H1 (cell line): ENCODE measurements around the gene BLMH. TPM values are rescaled to one million over a fixed set of nuclear protein-coding genes. Genes with fewer than 3 reads are reported as not detected.

Experiments used
- CTCF ChIA-PET: fragments of 300-600 bp; sonication (Branson Sonifier 250); formaldehyde crosslinking; loops from one replicate; lab custom pipeline; 2021; ENCODE audit not compliant: partially characterized antibody; lab: Charles Lee
- POLR2A ChIA-PET: fragments of 300-600 bp; sonication (Branson Sonifier 250); formaldehyde crosslinking; loops from one replicate; lab custom pipeline; 2021; ENCODE audit warnings: inconsistent platforms; ENCODE audit not compliant: partially characterized antibody; lab: Charles Lee
- DNase-seq, 2 experiments: peaks; one replicate each; pipeline versions ENCODE4 v3.0.0 to v3.0.0-alpha.2; 2010 to 2022; ENCODE audit warnings: low spot score in 2 of 2, low read depth in 1 of 2, mixed read lengths in 1 of 2
- FAIRE-seq: peaks from 2 replicates; lab custom pipeline; 2011; peaks lifted over from hg19 to GRCh38; lab: Jason Lieb, UNC
- H2AFZ ChIP-seq: 2 replicates; pipeline ENCODE4 v1.8.1; 2012; ENCODE audit warnings: low read length, inconsistent platforms
- H2AK5ac ChIP-seq: 2 replicates; pipeline ENCODE4 v1.6.1; 2013; ENCODE audit warnings: low read depth, low read length
- H2BK120ac ChIP-seq: replicated peaks from 2 replicates; pipeline ENCODE3; 2013; ENCODE audit warnings: low read depth, low read length, inconsistent platforms
- H2BK12ac ChIP-seq: 2 replicates; pipeline ENCODE4 v1.6.1; 2013; ENCODE audit warnings: low read depth, low read length
- H2BK15ac ChIP-seq: 2 replicates; pipeline ENCODE4 v1.6.1; 2013; ENCODE audit warnings: low read length
- H2BK20ac ChIP-seq: 2 replicates; pipeline ENCODE4 v1.6.1; 2013; ENCODE audit warnings: low read length
- H2BK5ac ChIP-seq: 2 replicates; pipeline ENCODE4 v1.6.1; 2013; ENCODE audit warnings: low read depth, low read length
- H3K14ac ChIP-seq: 2 replicates; pipeline ENCODE4 v1.6.1; 2013; ENCODE audit warnings: inconsistent platforms; ENCODE audit not compliant: insufficient read length
- H3K18ac ChIP-seq: 2 replicates; pipeline ENCODE4 v1.6.1; 2013; ENCODE audit warnings: low read length; ENCODE audit errors: extremely low read depth
- H3K23ac ChIP-seq: 2 replicates; pipeline ENCODE4 v1.6.1; 2013; ENCODE audit warnings: inconsistent platforms; ENCODE audit not compliant: insufficient read length
- H3K23me2 ChIP-seq: 2 replicates; pipeline ENCODE4 v1.6.1; 2013; ENCODE audit warnings: low read depth, low read length
- H3K27ac ChIP-seq: 2 replicates; pipeline ENCODE4 v1.6.1; 2011; ENCODE audit warnings: low read depth, low read length, inconsistent platforms
- H3K27me3 ChIP-seq, 4 experiments: replicated peaks in 1 of 4; 1 replicate in 1 of 4; 2 replicates in 3 of 4; pipeline versions ENCODE4 v1.6.1 to v1.8.1; 2011 to 2013; ENCODE audit warnings: low read length in 3 of 4, mild to moderate bottlenecking in 3 of 4, inconsistent platforms in 2 of 4, mixed read lengths in 2 of 4, moderate library complexity in 1 of 4; ENCODE audit not compliant: control insufficient read depth in 3 of 4, insufficient read depth in 3 of 4; ENCODE audit errors: extremely low read depth in 1 of 4
- H3K36me3 ChIP-seq, 4 experiments: 2 replicates each; pipeline versions ENCODE4 v1.6.1 to v1.8.1; 2011 to 2013; ENCODE audit warnings: mild to moderate bottlenecking in 4 of 4, low read length in 3 of 4, moderate library complexity in 2 of 4, control low read depth in 1 of 4, inconsistent platforms in 1 of 4; ENCODE audit not compliant: insufficient read depth in 4 of 4, control insufficient read depth in 2 of 4
- H3K4ac ChIP-seq: replicated peaks from 2 replicates; pipeline ENCODE3; 2013; ENCODE audit warnings: low read length, low read depth, mixed read lengths, inconsistent platforms; ENCODE audit not compliant: insufficient read length
- H3K4me1 ChIP-seq, 4 experiments: replicated peaks in 1 of 4; 1 replicate in 1 of 4; 2 replicates in 3 of 4; pipeline versions ENCODE4 v1.6.1 to v1.8.1; 2011 to 2013; ENCODE audit warnings: low read length in 3 of 4, inconsistent platforms in 2 of 4, mixed read lengths in 1 of 4; ENCODE audit not compliant: insufficient read depth in 4 of 4, control insufficient read depth in 3 of 4
- H3K4me2 ChIP-seq, 2 experiments: 2 replicates each; pipeline versions ENCODE4 v1.6.1 to v1.8.1; 2011 to 2013; ENCODE audit warnings: low read depth in 2 of 2, low read length in 2 of 2, control low read depth in 1 of 2, inconsistent platforms in 1 of 2, mild to moderate bottlenecking in 1 of 2; ENCODE audit not compliant: insufficient read depth in 1 of 2
- H3K4me3 ChIP-seq, 4 experiments: fragments of 200-600, 300-600 bp in 1 of 4; sonication (generic), shearing (Covaris generic), sonication (Bioruptor Twin) in 1 of 4; 2 replicates each; pipeline versions ENCODE4 v1.5.1 to v1.8.1; 2011 to 2016; ENCODE audit warnings: low read length in 4 of 4, low read depth in 3 of 4, control low read depth in 2 of 4, inconsistent platforms in 2 of 4, mild to moderate bottlenecking in 2 of 4, mixed read lengths in 1 of 4, moderate library complexity in 1 of 4; ENCODE audit not compliant: insufficient read depth in 2 of 4; ENCODE audit errors: extremely low read depth in 1 of 4
- H3K56ac ChIP-seq: replicated peaks from 2 replicates; pipeline ENCODE3; 2013; ENCODE audit warnings: low read depth, mild to moderate bottlenecking, mixed read lengths, low read length, inconsistent platforms; ENCODE audit not compliant: insufficient read length
- H3K79me1 ChIP-seq: 2 replicates; pipeline ENCODE4 v1.6.1; 2013; ENCODE audit warnings: low read depth, low read length, control low read depth
- H3K79me2 ChIP-seq, 2 experiments: 2 replicates each; pipeline versions ENCODE4 v1.6.1 to v1.8.1; 2012 to 2013; ENCODE audit warnings: low read length in 2 of 2, mild to moderate bottlenecking in 2 of 2, inconsistent platforms in 1 of 2; ENCODE audit not compliant: insufficient read depth in 2 of 2, control insufficient read depth in 1 of 2
- H3K9ac ChIP-seq, 4 experiments: replicated peaks in 1 of 4; 1 replicate in 1 of 4; 2 replicates in 3 of 4; pipeline versions ENCODE4 v1.6.1 to v1.8.1; 2011 to 2013; ENCODE audit warnings: low read depth in 3 of 4, low read length in 3 of 4, control low read depth in 2 of 4, mild to moderate bottlenecking in 2 of 4, moderate library complexity in 2 of 4, inconsistent platforms in 1 of 4; ENCODE audit errors: extremely low read depth in 1 of 4
- H3K9me3 ChIP-seq, 2 experiments: 2 replicates each; pipeline versions ENCODE4 v1.6.1 to v1.8.1; 2012 to 2013; ENCODE audit warnings: mild to moderate bottlenecking in 2 of 2, moderate library complexity in 2 of 2, control low read depth in 1 of 2, inconsistent platforms in 1 of 2, low read depth in 1 of 2, low read length in 1 of 2, mixed read lengths in 1 of 2; ENCODE audit not compliant: insufficient read depth in 2 of 2
- H4K20me1 ChIP-seq, 2 experiments: replicated peaks in 1 of 2; 2 replicates each; pipeline versions ENCODE3 to v1.8.1; 2011 to 2013; ENCODE audit warnings: inconsistent platforms in 2 of 2, low read length in 2 of 2, mild to moderate bottlenecking in 1 of 2; ENCODE audit not compliant: insufficient read depth in 2 of 2, control insufficient read depth in 1 of 2
- H4K5ac ChIP-seq: 2 replicates; pipeline ENCODE4 v1.6.1; 2013; ENCODE audit warnings: low read length, low read depth, mixed read lengths, inconsistent platforms; ENCODE audit not compliant: insufficient read length
- H4K8ac ChIP-seq: 2 replicates; pipeline ENCODE4 v1.8.0; 2013; ENCODE audit warnings: mild to moderate bottlenecking, moderate library complexity, low read length, inconsistent platforms; ENCODE audit not compliant: insufficient read depth; ENCODE audit errors: extremely low read depth
- H4K91ac ChIP-seq: replicated peaks from 2 replicates; pipeline ENCODE3; 2013; ENCODE audit warnings: low read length, mixed read lengths, inconsistent platforms; ENCODE audit not compliant: insufficient read length
- ATF2 ChIP-seq: IDR thresholded peaks from 2 replicates; pipeline ENCODE4 v1.6.1; 2012; ENCODE audit warnings: low read length, inconsistent platforms
- CTBP2 ChIP-seq: IDR thresholded peaks from 2 replicates; pipeline ENCODE4 v1.7.0; 2011; ENCODE audit warnings: borderline replicate concordance, mild to moderate bottlenecking, moderate library complexity, mixed read lengths, low read length; ENCODE audit not compliant: insufficient read depth, insufficient read length
- GTF2F1 ChIP-seq: IDR thresholded peaks from 2 replicates; pipeline ENCODE4 v1.6.1; 2012; ENCODE audit warnings: low read depth, low read length, improper control_type of control experiment, borderline replicate concordance
- NANOG ChIP-seq: IDR thresholded peaks from 2 replicates; pipeline ENCODE4 v1.6.1; 2011; ENCODE audit warnings: low read length, low read depth, mild to moderate bottlenecking, inconsistent platforms; ENCODE audit not compliant: insufficient read depth, poor library complexity, severe bottlenecking
- SP1 ChIP-seq: IDR thresholded peaks from 2 replicates; pipeline ENCODE4 v1.6.1; 2011; ENCODE audit warnings: low read depth, low read length
- TAF7 ChIP-seq: optimal IDR thresholded peaks from 2 replicates; pipeline ENCODE3; 2011; ENCODE audit warnings: low read depth, mild to moderate bottlenecking, inconsistent platforms, low read length, moderate library complexity, borderline replicate concordance
- WGBS, 2 experiments: shearing (Covaris generic) in 1 of 2; methylation state at CpG; one replicate each; pipeline versions ENCODE4 v1.1.6 to v1.1.7; 2013 to 2015; ENCODE audit warnings: low lambda C conversion rate in 2 of 2, mixed read lengths in 2 of 2, inconsistent platforms in 1 of 2, low coverage in 1 of 2, missing lambda C conversion rate in 1 of 2; ENCODE audit not compliant: insufficient replicate concordance in 2 of 2, insufficient coverage in 1 of 2, insufficient read length in 1 of 2; ENCODE audit errors: extremely low coverage in 1 of 2, missing lambda C conversion rate in 1 of 2; 5-methylcytosine and 5-hydroxymethylcytosine counted together
- polyA plus RNA-seq, 7 experiments: library from polyadenylated mRNA; depleted of rRNA in 3 of 7; stranded (reverse) in 5 of 7; unstranded in 2 of 7; fragments of >200 nt in 5 of 7; fragments of 200-250 nt in 2 of 7; gene quantifications; 1 replicate in 5 of 7; 2 replicates in 1 of 7; 4 replicates in 1 of 7; pipeline versions ENCODE4 v1.2.1 to v1.2.3, GENCODE V29; 2011 to 2013; ENCODE audit warnings: missing spikeins in 2 of 7, mixed read lengths in 2 of 7
- total RNA-seq: library from RNA; stranded (reverse); fragmentation: NEBNext Ultra II Directional; extraction: Animal tissue kit (Norgen Biotek cat#: 25700); gene quantifications from 2 replicates; pipeline ENCODE4 v1.2.1, GENCODE V29; 2021

Gene BLMH
- total and polyA plus RNA-seq, 2 of the 8 experiments (the other 6 are each of a cell fraction or from before 2014, with no cell fraction given): 18.2 to 74.3 TPM

DNA sequence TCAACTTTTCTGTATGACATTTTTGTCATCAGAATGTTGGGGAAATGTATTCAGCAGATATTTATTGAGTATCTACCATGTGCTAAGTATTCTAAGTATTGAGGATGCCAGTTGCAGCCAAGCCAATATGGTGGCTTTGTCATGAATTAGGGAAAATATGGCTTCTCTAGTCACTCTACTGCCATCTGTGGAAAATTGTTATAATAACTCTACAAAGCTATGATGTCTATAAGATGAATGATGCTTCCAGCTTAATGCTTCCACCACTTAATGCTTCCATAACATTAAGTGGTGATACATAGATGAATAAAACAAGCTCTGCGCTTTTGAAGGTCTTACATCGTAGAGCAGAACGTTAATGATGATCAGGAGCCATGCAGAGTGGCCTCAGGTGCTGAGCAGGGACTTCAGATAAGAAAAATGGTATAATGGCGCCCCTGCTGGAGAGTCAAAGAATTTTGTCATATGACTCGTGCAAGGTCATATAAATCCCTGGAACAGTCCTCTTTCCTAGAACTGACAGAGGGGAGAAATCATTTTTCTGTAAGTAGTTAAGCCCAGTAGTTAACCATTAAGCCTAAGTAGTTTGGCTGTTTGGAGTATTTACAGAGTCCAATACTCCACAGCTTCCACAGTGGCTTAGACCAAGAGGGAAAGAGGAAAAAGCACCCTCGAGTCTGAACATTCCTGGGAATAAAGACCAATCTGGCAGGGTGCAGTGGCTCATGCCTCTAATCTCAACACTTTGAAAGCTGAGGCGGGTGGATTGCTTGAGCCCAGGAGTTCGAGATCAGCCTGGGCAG lies 44.8 kb upstream of the BLMH start:
- WGBS, 2 experiments: 55% methylated on average over 8 of the region's 8 CpGs; no CpG with 5 or more reads in 1 of the 2 experiments
- H3K4me1 ChIP-seq: peaks cover 0 to 4% (median 1%) of the 10 kb centered on the region in 4 experiments; a peak in 3 of 7 replicates
- H3K23me2 ChIP-seq: no peaks in the 10 kb centered on the region; the same call in 1 of the 2 replicates
- CTCF ChIA-PET: interaction anchor here (0.5 to 7.7 kb wide), 30 partner anchors 8 to 718 kb away, joined by 3 to 57 read pairs (median 4); partner anchors contain the start of genes BLMH and SLC6A4
- no peaks in the 10 kb centered on the region for H3K36me3 ChIP-seq
- H2BK15ac ChIP-seq: no peak overlapping the region
- H3K4ac ChIP-seq: no peak overlapping the region
- no peak overlapping the region for H2BK120ac ChIP-seq
- peak; percentile 9 to 63 for DNase-seq
- H2BK5ac ChIP-seq: no peak overlapping the region
- no peak overlapping the region for H3K4me2 ChIP-seq
- no peaks in the 10 kb centered on the region for H3K9me3 ChIP-seq
- no peak overlapping the region for H4K5ac ChIP-seq
- no peaks in the 10 kb centered on the region for H3K79me1 ChIP-seq
- no peak overlapping the region for H2BK12ac ChIP-seq
- H3K27me3 ChIP-seq: no peaks in the 10 kb centered on the region
- no peak overlapping the region for H2BK20ac ChIP-seq
- H3K27ac ChIP-seq: no peak overlapping the region
- no peaks in the 10 kb centered on the region for H4K20me1 ChIP-seq
- FAIRE-seq: no peak
- H2AK5ac ChIP-seq: no peak overlapping the region
- no peak overlapping the region for H3K9ac ChIP-seq
- H3K79me2 ChIP-seq: no peaks in the 10 kb centered on the region
- H3K23ac ChIP-seq: no peak overlapping the region
- H4K91ac ChIP-seq: no peak overlapping the region
- no peak overlapping the region for H3K14ac ChIP-seq
- H2AFZ ChIP-seq: no peak overlapping the region
- H3K4me3 ChIP-seq: no peak overlapping the region
- POLR2A ChIA-PET: interaction anchor here (1.1 to 1.5 kb wide), 3 partner anchors 44 to 232 kb away, joined by 3 to 4 read pairs (median 3); partner anchors contain the start of gene BLMH
- no peak overlapping the region for H4K8ac ChIP-seq
- no peak overlapping the region for H3K56ac ChIP-seq
- no peak overlapping the region for H3K18ac ChIP-seq
- TF ChIP-seq GTF2F1 (no peak), CTBP2 (no peak), ATF2 (no peak), NANOG (no peak), SP1 (no peak), TAF7 (no peak)
